Fibroblast of pulmonary artery (primary cell): ENCODE measurements around the gene MARF1.
"Not testable (repeated sequence)": the region's sequence is repeated elsewhere in the genome, so short reads cannot be mapped to it uniquely, and the experiment has no call there.

Source experiments
- DNase-seq: peaks from one replicate; pipeline ENCODE4 v3.0.0-alpha.2; 2010; ENCODE audit warnings: low read depth
- H3K4me3 ChIP-seq: replicated peaks from 2 replicates; pipeline ENCODE4 v1.5.1; 2011; ENCODE audit warnings: low read depth, mild to moderate bottlenecking, control low read depth, low read length, moderate library complexity
- CTCF ChIP-seq: IDR thresholded peaks from 2 replicates; pipeline ENCODE4 v1.5.1; 2011; ENCODE audit warnings: mild to moderate bottlenecking, control low read depth, low read length, inconsistent platforms; ENCODE audit errors: missing control alignments

The MARF1 gene

GRCh38 chr16:15575293-15576049 is 67.5 kb downstream of the MARF1 start:
- TF ChIP-seq CTCF = no peak
- no peak for DNase-seq
- no peak overlapping the region for H3K4me3 ChIP-seq

- no peak for TF ChIP-seq CTCF
- no peak for DNase-seq
- no peak overlapping the region for H3K4me3 ChIP-seq
Measured at GRCh38 chr16:15574614-15574948, 68.4 kb downstream of the MARF1 start.

GRCh38 chr16:15573896-15574613 is 68.9 kb downstream of the MARF1 start:
- not testable (repeated sequence) for H3K4me3 ChIP-seq, DNase-seq

- DNase-seq = no peak
- no peak overlapping the region for H3K4me3 ChIP-seq
- TF ChIP-seq CTCF = no peak
Measured at GRCh38 chr16:15573274-15573895, 69.6 kb downstream of the MARF1 start.

- H3K4me3 ChIP-seq = no peak overlapping the region
- peak; percentile 66 for DNase-seq
- TF ChIP-seq CTCF = no peak
Measured at GRCh38 chr16:15572329-15573001, 70.5 kb downstream of the MARF1 start.

- no peak overlapping the region for H3K4me3 ChIP-seq
- no peak for DNase-seq
- no peak for TF ChIP-seq CTCF
Measured at GRCh38 chr16:15571557-15571956, 71.4 kb downstream of the MARF1 start.

- DNase-seq, H3K4me3 ChIP-seq: not testable (repeated sequence)
Measured at GRCh38 chr16:15570666-15571065, 72.3 kb downstream of the MARF1 start.
